NOMO-1 treated with dmso at 0.1 percent for 144 hours (cell line): ENCODE results near the gene LTB4R2.

ENCODE experiments used
- DNase-seq: peaks from one replicate; lab custom pipeline; 2025; ENCODE audit not compliant: unreplicated experiment; lab: John Stamatoyannopoulos, UW

The LTB4R2 gene

GRCh38 chr14:24309538-24310264 is at the start of gene LTB4R2:
LTB4R2 (plus strand) TSS chr14:24310140; CDS start chr14:24310665, 525 bp downstream.
- DNase-seq, result no peak

GRCh38 chr14:24260780-24261157 is 49.2 kb upstream of the LTB4R2 start:
- no peak for DNase-seq

- no peak for DNase-seq
Measured at GRCh38 chr14:24261256-24261968, 48.5 kb upstream of the LTB4R2 start.

- no peak for DNase-seq
Measured at GRCh38 chr14:24261969-24262327, 48.0 kb upstream of the LTB4R2 start.

GRCh38 chr14:24262821-24263733 is 46.9 kb upstream of the LTB4R2 start, which contains the start of gene TGM1:
TGM1 (minus strand) TSS chr14:24263177; CDS start chr14:24262352, 825 bp downstream.
- DNase-seq, result no peak

GRCh38 chr14:24263848-24264247 is 46.1 kb upstream of the LTB4R2 start:
- no peak for DNase-seq

GRCh38 chr14:24264298-24264697 is 45.6 kb upstream of the LTB4R2 start:
- DNase-seq, result no peak

- DNase-seq, result no peak
Measured at GRCh38 chr14:24266344-24267244, 43.3 kb upstream of the LTB4R2 start.

- DNase-seq, result no peak
Measured at GRCh38 chr14:24267516-24267915, 42.4 kb upstream of the LTB4R2 start.

GRCh38 chr14:24268225-24268624 is 41.7 kb upstream of the LTB4R2 start:
- DNase-seq, result no peak

GRCh38 chr14:24269368-24269767 is 40.6 kb upstream of the LTB4R2 start:
- no peak for DNase-seq

GRCh38 chr14:24269910-24270536 is 39.9 kb upstream of the LTB4R2 start:
- no peak for DNase-seq

GRCh38 chr14:24270537-24271133 is 39.3 kb upstream of the LTB4R2 start:
- DNase-seq, result no peak

- peak; percentile 81 for DNase-seq
Measured at GRCh38 chr14:24271134-24271833, 38.7 kb upstream of the LTB4R2 start, which contains the start of gene RABGGTA. RABGGTA (minus strand) TSS chr14:24271597; CDS start chr14:24271115, 482 bp downstream.

- no peak for DNase-seq
Measured at GRCh38 chr14:24271834-24272263, 38.1 kb upstream of the LTB4R2 start.

GRCh38 chr14:24272467-24272866 is 37.5 kb upstream of the LTB4R2 start:
- DNase-seq, result no peak

- DNase-seq, result no peak
Measured at GRCh38 chr14:24273422-24273998, 36.4 kb upstream of the LTB4R2 start.

GRCh38 chr14:24274101-24274543 is 35.8 kb upstream of the LTB4R2 start:
- DNase-seq, result peak; percentile 82
